Mucosa of descending colon (tissue), 3 donors: ENCODE results near the gene MVD. TPM values are rescaled to one million over a fixed set of nuclear protein-coding genes. Genes with fewer than 3 reads are reported as not detected.

Experiments used
- ATAC-seq: fragments of 200-7000 bp; cut with Tn5 transposase; one replicate; pipeline ENCODE4 v1.9.1; 2020; ENCODE audit warnings: mild to moderate bottlenecking, moderate library complexity
- DNase-seq, 3 donors: peaks; one replicate each; pipeline ENCODE4 v3.0.0-alpha.2; 2020
- H3K36me3 ChIP-seq: fragments of 200-600 bp; one replicate; pipeline ENCODE4 v1.8.0; 2021; ENCODE audit warnings: low read depth, mild to moderate bottlenecking
- H3K4me1 ChIP-seq: fragments of 200-600 bp; one replicate; pipeline ENCODE4 v1.8.0; 2021; ENCODE audit warnings: low read depth, mild to moderate bottlenecking
- H3K4me3 ChIP-seq: fragments of 200-600 bp; one replicate; pipeline ENCODE4 v1.8.0; 2021; ENCODE audit warnings: mild to moderate bottlenecking
- H3K9me3 ChIP-seq: fragments of 200-600 bp; one replicate; pipeline ENCODE4 v1.8.0; 2021; ENCODE audit warnings: mild to moderate bottlenecking
- intact Hi-C, 2 donors: fragments of 100-400 bp; cut with DNase I in 1 of 2; cut with micrococcal nuclease in 1 of 2; formaldehyde crosslinking; loops; one replicate each; pipeline versions ENCODE4 v1.11.0 to v1.11.1; 2022; cut with DNase I, micrococcal nuclease
- total RNA-seq, 3 donors: library from RNA; stranded (reverse); fragmentation: NEBNext Ultra II Directional in 2 of 3; extraction: Animal tissue kit (Norgen Biotek cat#: 25700) in 2 of 3; gene quantifications; one replicate each; pipeline versions ENCODE4 v1.2.1 to v1.2.4, GENCODE V29; 2021 to 2023
- TF ChIP-seq, protein P1 (sequence below): fragments of 200-600 bp; IDR thresholded peaks from one replicate; pipeline ENCODE4 v1.8.0; 2022; ENCODE audit warnings: antibody characterized with exemption, mild to moderate bottlenecking
- donor health status: DM: no; HTN: no; CAD: no; lungs with moderate emphysema.
- donor health status: DM: no; HTN: no; CAD: no.
- donor health status: DM: no; HTN: yes; CAD: no.

Gene MVD
- total RNA-seq, 3 donors from 2014 or later: 42.7 to 89.5 (median 72.5) TPM

- no peak overlapping the region for H3K4me3 ChIP-seq
- TF ChIP-seq, protein P1, sequence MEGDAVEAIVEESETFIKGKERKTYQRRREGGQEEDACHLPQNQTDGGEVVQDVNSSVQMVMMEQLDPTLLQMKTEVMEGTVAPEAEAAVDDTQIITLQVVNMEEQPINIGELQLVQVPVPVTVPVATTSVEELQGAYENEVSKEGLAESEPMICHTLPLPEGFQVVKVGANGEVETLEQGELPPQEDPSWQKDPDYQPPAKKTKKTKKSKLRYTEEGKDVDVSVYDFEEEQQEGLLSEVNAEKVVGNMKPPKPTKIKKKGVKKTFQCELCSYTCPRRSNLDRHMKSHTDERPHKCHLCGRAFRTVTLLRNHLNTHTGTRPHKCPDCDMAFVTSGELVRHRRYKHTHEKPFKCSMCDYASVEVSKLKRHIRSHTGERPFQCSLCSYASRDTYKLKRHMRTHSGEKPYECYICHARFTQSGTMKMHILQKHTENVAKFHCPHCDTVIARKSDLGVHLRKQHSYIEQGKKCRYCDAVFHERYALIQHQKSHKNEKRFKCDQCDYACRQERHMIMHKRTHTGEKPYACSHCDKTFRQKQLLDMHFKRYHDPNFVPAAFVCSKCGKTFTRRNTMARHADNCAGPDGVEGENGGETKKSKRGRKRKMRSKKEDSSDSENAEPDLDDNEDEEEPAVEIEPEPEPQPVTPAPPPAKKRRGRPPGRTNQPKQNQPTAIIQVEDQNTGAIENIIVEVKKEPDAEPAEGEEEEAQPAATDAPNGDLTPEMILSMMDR: no peak
- H3K4me1 ChIP-seq: peaks cover 6% of the 10 kb centered on the region
- no peaks in the 10 kb centered on the region for H3K36me3 ChIP-seq
- no peaks in the 10 kb centered on the region for H3K9me3 ChIP-seq
- DNase-seq (no peak), ATAC-seq (no peak)
- intact Hi-C loops: no loop called here
Observed at GRCh38 chr16:88699180-88699579, 36.3 kb upstream of the MVD start.

DNA sequence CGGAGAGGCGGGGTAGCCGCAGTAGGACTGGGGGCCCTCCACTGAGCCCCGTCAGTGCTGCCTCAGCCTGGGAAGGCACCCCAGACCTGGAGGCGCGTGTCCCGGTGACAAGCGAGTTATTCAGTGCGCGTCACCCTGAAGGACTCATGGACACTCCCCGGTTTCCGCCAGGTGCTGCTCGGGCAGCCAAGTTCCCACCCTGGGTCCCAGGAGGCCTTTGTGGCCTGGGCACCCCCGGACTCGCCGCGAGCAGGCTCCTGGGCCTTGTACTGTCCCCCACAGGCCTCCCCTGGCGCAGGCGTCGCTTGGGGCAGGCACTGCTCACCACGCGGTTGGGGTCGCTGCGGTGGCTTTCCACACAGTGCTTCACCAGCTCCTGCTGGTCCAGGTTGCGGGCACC, 35.8 kb upstream of the MVD start:
- Histone ChIP-seq H3K4me3 (no peak overlapping the region), H3K4me1 (peaks cover 6% of the 10 kb centered on the region), H3K9me3 (no peaks in the 10 kb centered on the region), H3K36me3 (no peaks in the 10 kb centered on the region)
- intact Hi-C loops: no loop called here
- ATAC-seq (no peak), DNase-seq (no peak)
- TF ChIP-seq, protein P1: no peak

- no peaks in the 10 kb centered on the region for H3K9me3 ChIP-seq
- no peaks in the 10 kb centered on the region for H3K36me3 ChIP-seq
- ATAC-seq: no peak
- DNase-seq: no peak
- TF ChIP-seq, protein P1: no peak
- peaks cover 6% of the 10 kb centered on the region for H3K4me1 ChIP-seq
- intact Hi-C loops: no loop called here
- H3K4me3 ChIP-seq: no peak overlapping the region
Observed at GRCh38 chr16:88697831-88698615, 35.1 kb upstream of the MVD start.

DNA sequence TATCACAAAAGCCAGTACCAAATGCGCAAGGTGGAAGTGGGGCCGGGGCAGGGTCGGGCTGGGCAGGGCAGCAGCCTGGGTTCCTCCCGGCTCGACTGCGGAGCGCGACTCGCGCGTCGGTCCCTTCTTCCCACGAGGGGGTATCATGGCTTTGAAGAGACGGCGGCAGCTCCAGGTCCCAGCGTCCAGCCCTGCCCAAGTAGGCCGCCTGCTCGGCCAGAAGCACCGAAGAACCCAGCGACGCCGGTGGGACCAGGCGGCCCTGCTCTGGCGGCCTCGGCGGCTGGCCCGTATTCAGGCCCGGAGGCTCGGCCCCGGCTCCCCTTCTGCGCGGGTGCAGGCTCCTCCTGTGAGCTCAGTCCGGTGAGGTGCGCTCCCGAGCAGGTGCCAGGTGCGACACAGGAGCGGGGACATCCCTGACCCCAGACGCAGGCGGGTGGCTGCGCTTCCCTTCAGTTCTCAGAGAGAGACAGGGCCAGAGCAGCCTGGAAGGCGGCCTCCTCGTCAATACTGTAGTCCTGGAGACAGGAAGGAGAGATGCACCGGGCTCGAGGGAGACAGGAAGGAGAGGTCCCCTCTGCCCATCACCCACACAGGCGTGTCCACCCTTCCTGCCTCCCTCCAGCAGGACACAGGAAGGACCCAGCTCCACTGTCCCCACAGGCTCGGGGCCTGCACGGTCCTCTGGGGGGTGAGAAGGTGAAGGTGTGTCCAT, 34.4 kb upstream of the MVD start:
- TF ChIP-seq, protein P1: no peak
- H3K36me3 ChIP-seq: no peaks in the 10 kb centered on the region
- no peak for ATAC-seq

GRCh38 chr16:88696441-88696840, 33.5 kb upstream of the MVD start:
- Histone ChIP-seq H3K9me3 (no peaks in the 10 kb centered on the region), H3K36me3 (no peaks in the 10 kb centered on the region), H3K4me3 (no peak overlapping the region), H3K4me1 (peaks cover 15% of the 10 kb centered on the region)
- TF ChIP-seq, protein P1: no peak
- no peak for DNase-seq
- ATAC-seq: no peak
- intact Hi-C loops: no loop called here

More for the DNA sequence above, 34.4 kb upstream of the MVD start:
- intact Hi-C loops: no loop called here
- no peak for DNase-seq
- Histone ChIP-seq H3K4me3 (no peak overlapping the region), H3K4me1 (peaks cover 11% of the 10 kb centered on the region), H3K9me3 (no peaks in the 10 kb centered on the region)
